WTC11 (cell line): ENCODE data around the gene MYOM3. TPM values are rescaled to one million over a fixed set of nuclear protein-coding genes. Genes with fewer than 3 reads are reported as not detected.

Source experiments
- ATAC-seq: fragments of 200-7000 bp; cut with Tn5 transposase; 2 replicates; pipeline ENCODE4 v1.10.0; 2021; ENCODE audit warnings: mild to moderate bottlenecking, moderate library complexity
- CTCF ChIA-PET: fragments of 300-600 bp; sonication (Branson Sonifier 250); formaldehyde crosslinking; loops from one replicate; lab custom pipeline; 2021; ENCODE audit warnings: antibody characterized with exemption; lab: Charles Lee
- POLR2A ChIA-PET: fragments of 350-600 bp; sonication (Branson Sonifier 250); formaldehyde crosslinking; loops from one replicate; lab custom pipeline; 2021; ENCODE audit warnings: antibody characterized with exemption; lab: Charles Lee
- DNase-seq: peaks from one replicate; pipeline ENCODE4 v3.0.0; 2021; ENCODE audit warnings: low spot score
- H3K27ac Mint-ChIP-seq: 2 replicates; pipeline ENCODE4 v1.8.0; 2021; ENCODE audit warnings: mixed read lengths
- H3K27me3 Mint-ChIP-seq: 2 replicates; pipeline ENCODE4 v1.8.0; 2021; ENCODE audit warnings: low read depth, mild to moderate bottlenecking, moderate library complexity, mixed read lengths
- H3K36me3 Mint-ChIP-seq: 2 replicates; pipeline ENCODE4 v1.8.0; 2021; ENCODE audit warnings: mixed read lengths
- H3K4me1 Mint-ChIP-seq: 2 replicates; pipeline ENCODE4 v1.8.0; 2022; ENCODE audit warnings: mixed read lengths
- H3K4me3 Mint-ChIP-seq: 2 replicates; pipeline ENCODE4 v1.8.0; 2021; ENCODE audit warnings: mild to moderate bottlenecking, moderate library complexity, mixed read lengths
- H3K9me3 Mint-ChIP-seq: 2 replicates; pipeline ENCODE4 v1.8.0; 2021; ENCODE audit warnings: mixed read lengths
- EMX1 ChIP-seq: fragments of 250-450 bp; sonication (Bioruptor Pico); IDR thresholded peaks from 2 replicates; pipeline ENCODE4 v1.8.0; 2021; ENCODE audit warnings: mild to moderate bottlenecking
- ETV6 ChIP-seq: sonication (generic); formaldehyde crosslinking; IDR thresholded peaks from 2 replicates; pipeline ENCODE4 v1.8.1; 2022; ENCODE audit warnings: mild to moderate bottlenecking, missing genetic modification reagents
- NR2C2 ChIP-seq: sonication (generic); formaldehyde crosslinking; IDR thresholded peaks from 2 replicates; pipeline ENCODE4 v1.8.0; 2022; ENCODE audit warnings: mild to moderate bottlenecking, missing genetic modification reagents
- OVOL2 ChIP-seq: fragments of 250-450 bp; sonication (Bioruptor Pico); IDR thresholded peaks from 2 replicates; pipeline ENCODE4 v1.9.0; 2021; ENCODE audit warnings: mild to moderate bottlenecking, borderline replicate concordance
- PRRX2 ChIP-seq: fragments of 250-450 bp; sonication (Bioruptor Pico); IDR thresholded peaks from 2 replicates; pipeline ENCODE4 v1.8.0; 2021; ENCODE audit warnings: mild to moderate bottlenecking
- RELA ChIP-seq: sonication (generic); formaldehyde crosslinking; IDR thresholded peaks from 2 replicates; pipeline ENCODE4 v1.8.1; 2022; ENCODE audit warnings: missing genetic modification reagents, mild to moderate bottlenecking, borderline replicate concordance
- STAT6 ChIP-seq: sonication (generic); formaldehyde crosslinking; conservative IDR thresholded peaks from 2 replicates; pipeline ENCODE4 v1.8.1; 2023; ENCODE audit warnings: mild to moderate bottlenecking, low read depth, missing genetic modification reagents, moderate library complexity
- TEAD1 ChIP-seq: sonication (generic); formaldehyde crosslinking; IDR thresholded peaks from 2 replicates; pipeline ENCODE4 v1.8.0; 2022; ENCODE audit warnings: mild to moderate bottlenecking, missing genetic modification reagents
- ZNF281 ChIP-seq: sonication (generic); formaldehyde crosslinking; IDR thresholded peaks from 2 replicates; pipeline ENCODE4 v1.8.0; 2023; ENCODE audit warnings: mild to moderate bottlenecking, missing genetic modification reagents
- ZNF396 ChIP-seq: fragments of 250-450 bp; sonication (Bioruptor Pico); IDR thresholded peaks from 2 replicates; pipeline ENCODE4 v1.8.0; 2021; ENCODE audit warnings: mild to moderate bottlenecking, moderate library complexity, borderline replicate concordance
- ZNF532 ChIP-seq: fragments of 250-450 bp; sonication (Bioruptor Pico); IDR thresholded peaks from 2 replicates; pipeline ENCODE4 v1.9.0; 2021; ENCODE audit warnings: mild to moderate bottlenecking, borderline replicate concordance
- total RNA-seq: library from RNA; stranded (reverse); gene quantifications from 3 replicates; pipeline ENCODE4 v1.2.3, GENCODE V29; 2021
- TF ChIP-seq, protein P1 (sequence below): fragments of 250-450 bp; sonication (Bioruptor Pico); IDR thresholded peaks from 2 replicates; pipeline ENCODE4 v1.9.0; 2021; ENCODE audit warnings: moderate library complexity, mild to moderate bottlenecking, inconsistent platforms, borderline replicate concordance
- TF ChIP-seq, protein P2 (sequence below): sonication (generic); formaldehyde crosslinking; IDR thresholded peaks from 2 replicates; pipeline ENCODE4 v1.8.0; 2022; ENCODE audit warnings: mild to moderate bottlenecking, missing genetic modification reagents
- TF ChIP-seq, protein P3 (sequence below): sonication (generic); formaldehyde crosslinking; IDR thresholded peaks from 2 replicates; pipeline ENCODE4 v1.8.1; 2023; ENCODE audit warnings: mild to moderate bottlenecking, missing genetic modification reagents, moderate library complexity
- TF ChIP-seq, protein P4 (sequence below): sonication (generic); formaldehyde crosslinking; IDR thresholded peaks from 2 replicates; pipeline ENCODE4 v1.8.1; 2022; ENCODE audit warnings: missing genetic modification reagents, borderline replicate concordance
- TF ChIP-seq, protein P5 (sequence below): sonication (generic); formaldehyde crosslinking; IDR thresholded peaks from 2 replicates; pipeline ENCODE4 v1.8.1; 2022; ENCODE audit warnings: low read depth, mild to moderate bottlenecking, moderate library complexity, missing genetic modification reagents, borderline replicate concordance

MYOM3 gene
- total RNA-seq, 1 experiment from 2014 or later: 0.13 TPM

DNA sequence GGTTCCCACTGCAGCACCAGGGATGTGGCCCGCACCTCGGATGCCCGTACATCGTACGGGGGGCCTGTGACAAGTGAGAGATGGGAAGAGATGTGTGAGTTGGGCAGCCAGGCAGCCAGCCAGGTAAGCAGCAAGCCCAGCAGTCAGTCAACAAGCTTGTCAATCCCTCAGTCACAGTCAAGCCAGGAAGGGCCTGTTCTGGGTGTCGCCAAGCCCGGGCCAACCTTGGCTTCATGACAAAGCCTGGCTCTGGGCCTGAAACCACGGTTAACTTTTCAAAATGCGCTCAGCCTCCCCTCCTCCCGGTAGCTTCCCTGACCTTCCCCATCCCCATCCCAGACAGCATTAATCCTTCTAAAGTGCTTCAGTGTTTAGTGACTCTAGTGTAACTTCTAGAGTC is 31.8 kb downstream of the MYOM3 start:
- ATAC-seq (no peak), DNase-seq (no peak)
- no peak overlapping the region for H3K27ac Mint-ChIP-seq
- H3K9me3 Mint-ChIP-seq: no peaks in the 10 kb centered on the region
- ChIA-PET POLR2A (no interaction called here), CTCF (interaction anchor here (0.9 to 1.6 kb wide), 2 partner anchors 15 to 70 kb away, joined by 3 to 4 read pairs; no protein-coding TSS in a partner anchor)
- H3K4me3 Mint-ChIP-seq: no peak overlapping the region
- H3K27me3 Mint-ChIP-seq: no peaks in the 10 kb centered on the region
- TF ChIP-seq TEAD1 (CRISPR knock-in tag) (no peak), PRRX2 (no peak), STAT6 (CRISPR knock-in tag) (no peak), NR2C2 (CRISPR knock-in tag) (no peak), ZNF281 (CRISPR knock-in tag) (no peak), EMX1 (CRISPR knock-in tag) (no peak), ZNF396 (CRISPR knock-in tag) (no peak), OVOL2 (CRISPR knock-in tag) (no peak), RELA (no peak), ZNF532 (no peak), ETV6 (no peak)
- TF ChIP-seq, protein P1, sequence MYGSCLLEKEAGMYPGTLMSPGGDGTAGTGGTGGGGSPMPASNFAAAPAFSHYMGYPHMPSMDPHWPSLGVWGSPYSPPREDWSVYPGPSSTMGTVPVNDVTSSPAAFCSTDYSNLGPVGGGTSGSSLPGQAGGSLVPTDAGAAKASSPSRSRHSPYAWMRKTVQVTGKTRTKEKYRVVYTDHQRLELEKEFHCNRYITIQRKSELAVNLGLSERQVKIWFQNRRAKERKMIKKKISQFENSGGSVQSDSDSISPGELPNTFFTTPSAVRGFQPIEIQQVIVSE (CRISPR knock-in tag): no peak
- TF ChIP-seq, protein P2, sequence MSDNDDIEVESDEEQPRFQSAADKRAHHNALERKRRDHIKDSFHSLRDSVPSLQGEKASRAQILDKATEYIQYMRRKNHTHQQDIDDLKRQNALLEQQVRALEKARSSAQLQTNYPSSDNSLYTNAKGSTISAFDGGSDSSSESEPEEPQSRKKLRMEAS: no peak
- TF ChIP-seq, protein P3, sequence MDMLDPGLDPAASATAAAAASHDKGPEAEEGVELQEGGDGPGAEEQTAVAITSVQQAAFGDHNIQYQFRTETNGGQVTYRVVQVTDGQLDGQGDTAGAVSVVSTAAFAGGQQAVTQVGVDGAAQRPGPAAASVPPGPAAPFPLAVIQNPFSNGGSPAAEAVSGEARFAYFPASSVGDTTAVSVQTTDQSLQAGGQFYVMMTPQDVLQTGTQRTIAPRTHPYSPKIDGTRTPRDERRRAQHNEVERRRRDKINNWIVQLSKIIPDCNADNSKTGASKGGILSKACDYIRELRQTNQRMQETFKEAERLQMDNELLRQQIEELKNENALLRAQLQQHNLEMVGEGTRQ (CRISPR knock-in tag): no peak
- TF ChIP-seq, protein P4, sequence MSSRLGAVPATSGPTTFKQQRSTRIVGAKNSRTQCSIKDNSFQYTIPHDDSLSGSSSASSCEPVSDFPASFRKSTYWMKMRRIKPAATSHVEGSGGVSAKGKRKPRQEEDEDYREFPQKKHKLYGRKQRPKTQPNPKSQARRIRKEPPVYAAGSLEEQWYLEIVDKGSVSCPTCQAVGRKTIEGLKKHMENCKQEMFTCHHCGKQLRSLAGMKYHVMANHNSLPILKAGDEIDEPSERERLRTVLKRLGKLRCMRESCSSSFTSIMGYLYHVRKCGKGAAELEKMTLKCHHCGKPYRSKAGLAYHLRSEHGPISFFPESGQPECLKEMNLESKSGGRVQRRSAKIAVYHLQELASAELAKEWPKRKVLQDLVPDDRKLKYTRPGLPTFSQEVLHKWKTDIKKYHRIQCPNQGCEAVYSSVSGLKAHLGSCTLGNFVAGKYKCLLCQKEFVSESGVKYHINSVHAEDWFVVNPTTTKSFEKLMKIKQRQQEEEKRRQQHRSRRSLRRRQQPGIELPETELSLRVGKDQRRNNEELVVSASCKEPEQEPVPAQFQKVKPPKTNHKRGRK (CRISPR knock-in tag): no peak
- TF ChIP-seq, protein P5, sequence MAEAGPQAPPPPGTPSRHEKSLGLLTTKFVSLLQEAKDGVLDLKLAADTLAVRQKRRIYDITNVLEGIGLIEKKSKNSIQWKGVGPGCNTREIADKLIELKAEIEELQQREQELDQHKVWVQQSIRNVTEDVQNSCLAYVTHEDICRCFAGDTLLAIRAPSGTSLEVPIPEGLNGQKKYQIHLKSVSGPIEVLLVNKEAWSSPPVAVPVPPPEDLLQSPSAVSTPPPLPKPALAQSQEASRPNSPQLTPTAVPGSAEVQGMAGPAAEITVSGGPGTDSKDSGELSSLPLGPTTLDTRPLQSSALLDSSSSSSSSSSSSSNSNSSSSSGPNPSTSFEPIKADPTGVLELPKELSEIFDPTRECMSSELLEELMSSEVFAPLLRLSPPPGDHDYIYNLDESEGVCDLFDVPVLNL (CRISPR knock-in tag): no peak
- no peaks in the 10 kb centered on the region for H3K36me3 Mint-ChIP-seq
- H3K4me1 Mint-ChIP-seq: peaks cover 16% of the 10 kb centered on the region
